Adrenal gland (tissue), 5 donors: ENCODE results near the gene NFATC2IP.

Experiments
- POLR2A ChIP-seq, 2 donors: fragments of 450-650 bp; IDR thresholded peaks; one replicate each; pipeline ENCODE4 v1.6.1; 2017; ENCODE audit warnings: antibody characterized with exemption in 2 of 2, mild to moderate bottlenecking in 2 of 2, moderate library complexity in 1 of 2
- TF ChIP-seq, protein P1 (sequence below), 6 experiments: fragments of 450-650 bp in 4 of 6; fragments of 200-600 bp in 2 of 6; sonication (generic) in 1 of 6; IDR thresholded peaks; 1 replicate in 5 of 6; 2 replicates in 1 of 6; pipeline versions ENCODE4 v1.5.1 to v1.8.0; 2016 to 2021; ENCODE audit warnings: antibody characterized with exemption in 6 of 6, mild to moderate bottlenecking in 2 of 6, moderate library complexity in 1 of 6
- donor health status: DM: no; HTN: no; CAD: no.

DNA sequence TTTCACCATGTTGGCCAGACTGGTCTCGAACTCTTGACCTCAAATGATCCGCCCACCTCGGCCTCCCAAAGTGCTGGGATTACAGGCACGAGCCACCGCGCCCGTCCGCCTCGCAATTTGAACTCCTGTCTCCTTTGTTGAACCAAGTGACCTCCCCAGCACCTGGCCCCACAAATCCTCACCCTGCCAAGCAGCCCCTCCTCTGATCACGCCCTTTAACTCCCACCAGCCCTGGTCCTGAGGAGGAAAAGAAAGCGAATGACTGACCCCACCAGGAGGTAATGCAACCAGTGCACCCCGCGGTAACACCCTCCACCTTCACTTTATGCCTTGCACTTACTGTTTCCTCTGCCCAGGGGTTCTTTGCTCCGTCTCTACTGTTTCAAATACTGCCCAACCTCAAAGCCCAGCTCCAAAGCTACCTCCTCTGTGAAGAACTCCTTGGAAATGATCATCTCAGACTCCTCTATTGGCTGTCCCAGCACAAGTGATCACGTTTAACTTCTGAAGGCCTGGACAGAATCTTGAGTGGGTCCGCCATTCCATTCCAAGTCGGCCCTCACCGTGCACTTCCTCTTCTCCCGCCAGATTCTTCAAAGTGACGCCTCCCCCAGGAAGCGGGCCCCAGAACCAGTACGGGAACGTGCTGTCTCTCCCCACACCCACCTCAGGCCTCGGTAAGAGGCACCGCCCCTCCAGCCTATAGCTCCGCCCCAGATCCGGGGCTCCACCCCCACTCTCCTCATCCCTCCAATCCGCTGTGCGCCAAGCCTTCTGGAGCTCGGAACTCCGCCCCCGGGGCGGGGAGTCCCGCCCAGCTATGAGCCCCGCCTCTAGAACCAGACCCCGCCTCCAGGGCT is 14.6 kb upstream of the NFATC2IP start:
- TF ChIP-seq, protein P1, sequence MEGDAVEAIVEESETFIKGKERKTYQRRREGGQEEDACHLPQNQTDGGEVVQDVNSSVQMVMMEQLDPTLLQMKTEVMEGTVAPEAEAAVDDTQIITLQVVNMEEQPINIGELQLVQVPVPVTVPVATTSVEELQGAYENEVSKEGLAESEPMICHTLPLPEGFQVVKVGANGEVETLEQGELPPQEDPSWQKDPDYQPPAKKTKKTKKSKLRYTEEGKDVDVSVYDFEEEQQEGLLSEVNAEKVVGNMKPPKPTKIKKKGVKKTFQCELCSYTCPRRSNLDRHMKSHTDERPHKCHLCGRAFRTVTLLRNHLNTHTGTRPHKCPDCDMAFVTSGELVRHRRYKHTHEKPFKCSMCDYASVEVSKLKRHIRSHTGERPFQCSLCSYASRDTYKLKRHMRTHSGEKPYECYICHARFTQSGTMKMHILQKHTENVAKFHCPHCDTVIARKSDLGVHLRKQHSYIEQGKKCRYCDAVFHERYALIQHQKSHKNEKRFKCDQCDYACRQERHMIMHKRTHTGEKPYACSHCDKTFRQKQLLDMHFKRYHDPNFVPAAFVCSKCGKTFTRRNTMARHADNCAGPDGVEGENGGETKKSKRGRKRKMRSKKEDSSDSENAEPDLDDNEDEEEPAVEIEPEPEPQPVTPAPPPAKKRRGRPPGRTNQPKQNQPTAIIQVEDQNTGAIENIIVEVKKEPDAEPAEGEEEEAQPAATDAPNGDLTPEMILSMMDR (IDR thresholded peaks at IDR 0.05), result no peak
- TF ChIP-seq POLR2A (IDR thresholded peaks at IDR 0.05), result no peak
